GM12878 (cell line): Measurements from ENCODE around the gene MAST4. TPM values are rescaled to one million over a fixed set of nuclear protein-coding genes. Genes with fewer than 3 reads are reported as not detected.

Source experiments
- ATAC-seq: fragments of 200-7000 bp; cut with Tn5 transposase; 3 replicates; pipeline ENCODE4 v1.9.1; 2020; ENCODE audit warnings: mild to moderate bottlenecking, moderate library complexity
- BruUV-seq: library from RNA; stranded (reverse); fragments of 400-500 nt; replicated peaks from 2 replicates; lab custom pipeline; 2021; lab: Mats Ljungman, UMichigan
- CTCF ChIA-PET: fragments of 300-600 bp; sonication (Branson Sonifier 250); formaldehyde crosslinking; extraction: SDS; loops from one replicate; lab custom pipeline; 2021; ENCODE audit warnings: inconsistent platforms; lab: Yijun Ruan, JAX
- POLR2A ChIA-PET: fragments of 350-600 bp; formaldehyde crosslinking; extraction: SDS; loops from one replicate; lab custom pipeline; 2021; ENCODE audit warnings: inconsistent platforms; lab: Charles Lee
- RAD21 ChIA-PET: fragments of 300-600 bp; sonication (Branson Sonifier 250); formaldehyde crosslinking; loops from one replicate; lab custom pipeline; 2023; ENCODE audit warnings: antibody characterized with exemption; ENCODE audit not compliant: unreplicated experiment; lab: Charles Lee
- SMC1A ChIA-PET: fragments of 300-600 bp; sonication (Branson Sonifier 250); formaldehyde crosslinking; loops from one replicate; lab custom pipeline; 2023; ENCODE audit not compliant: unreplicated experiment, uncharacterized antibody; lab: Charles Lee
- DNase-seq: peaks from one replicate; pipeline ENCODE4 v3.0.0-alpha.2; 2011; ENCODE audit warnings: low read depth, low spot score
- FAIRE-seq: peaks from 3 replicates; lab custom pipeline; 2011; peaks lifted over from hg19 to GRCh38; lab: Jason Lieb, UNC
- H2AFZ ChIP-seq: 2 replicates; pipeline ENCODE4 v1.6.0; 2011; ENCODE audit warnings: low read depth, low read length, control low read depth; ENCODE audit not compliant: control insufficient read depth
- H3K27ac ChIP-seq: 2 replicates; pipeline ENCODE4 v1.5.1; 2011; ENCODE audit warnings: control low read depth; ENCODE audit not compliant: control insufficient read depth, insufficient read depth
- H3K27me3 ChIP-seq, 2 experiments: replicated peaks in 1 of 2; 2 replicates each; pipeline versions ENCODE4 v1.6.0 to v1.6.1; 2011; ENCODE audit warnings: low read length in 1 of 2; ENCODE audit not compliant: control insufficient read depth in 2 of 2, insufficient read depth in 2 of 2
- H3K36me3 ChIP-seq, 2 experiments: 2 replicates each; pipeline ENCODE4 v1.5.1; 2011; ENCODE audit warnings: low read length in 1 of 2; ENCODE audit not compliant: control insufficient read depth in 2 of 2, insufficient read depth in 2 of 2
- H3K4me1 ChIP-seq: 2 replicates; pipeline ENCODE4 v1.6.1; 2011; ENCODE audit warnings: mild to moderate bottlenecking, low read length, moderate library complexity, mixed read lengths; ENCODE audit not compliant: control insufficient read depth, insufficient read depth
- H3K4me2 ChIP-seq: 2 replicates; pipeline ENCODE4 v1.6.0; 2011; ENCODE audit warnings: control low read depth; ENCODE audit not compliant: control insufficient read depth, insufficient read depth
- H3K4me3 ChIP-seq: fragments of 200-600 bp; sonication (generic); 2 replicates; pipeline ENCODE4 v1.5.1; 2016
- H3K79me2 ChIP-seq: 2 replicates; pipeline ENCODE4 v1.6.0; 2011; ENCODE audit warnings: low read length; ENCODE audit not compliant: control insufficient read depth, insufficient read depth
- H3K9ac ChIP-seq: 2 replicates; pipeline ENCODE4 v1.8.0; 2011; ENCODE audit warnings: low read length, control low read depth, mixed read lengths; ENCODE audit not compliant: control insufficient read depth, insufficient read depth
- H3K9me3 ChIP-seq: replicated peaks from 3 replicates; pipeline ENCODE4 v1.5.1; 2011; ENCODE audit warnings: mild to moderate bottlenecking, low read length; ENCODE audit not compliant: control insufficient read depth, insufficient read depth
- H4K20me1 ChIP-seq: 2 replicates; pipeline ENCODE4 v1.6.0; 2011; ENCODE audit not compliant: control insufficient read depth, insufficient read depth
- ATF7 ChIP-seq: fragments of 450-650 bp; IDR thresholded peaks from 2 replicates; pipeline ENCODE4 v1.6.1; 2016; ENCODE audit warnings: low read depth, mild to moderate bottlenecking
- BMI1 ChIP-seq: fragments of 450-650 bp; IDR thresholded peaks from 2 replicates; pipeline ENCODE4 v1.6.1; 2016; ENCODE audit warnings: mild to moderate bottlenecking, moderate library complexity, borderline replicate concordance
- CBFB ChIP-seq: IDR thresholded peaks from 2 replicates; pipeline ENCODE4 v1.6.1; 2016; ENCODE audit warnings: antibody characterized with exemption, low read depth
- EGR1 ChIP-seq, 2 experiments: IDR thresholded peaks; 1 replicate in 1 of 2; 2 replicates in 1 of 2; pipeline ENCODE4 v1.6.1; 2011 to 2012; ENCODE audit warnings: low read depth in 2 of 2, low read length in 2 of 2, borderline replicate concordance in 1 of 2, mild to moderate bottlenecking in 1 of 2, moderate library complexity in 1 of 2
- ETV6 ChIP-seq, 2 experiments: fragments of 450-650 bp in 1 of 2; IDR thresholded peaks in 1 of 2; conservative IDR thresholded peaks in 1 of 2; 2 replicates each; pipeline ENCODE4 v1.6.1; 2014; ENCODE audit warnings: antibody characterized with exemption in 1 of 2, borderline replicate concordance in 1 of 2, low read depth in 1 of 2, mild to moderate bottlenecking in 1 of 2, moderate library complexity in 1 of 2
- FOXK2 ChIP-seq: fragments of 450-650 bp; IDR thresholded peaks from 2 replicates; pipeline ENCODE4 v1.6.1; 2017; ENCODE audit warnings: mild to moderate bottlenecking, moderate library complexity
- FOXM1 ChIP-seq: IDR thresholded peaks from 2 replicates; pipeline ENCODE4 v1.6.1; 2012; ENCODE audit warnings: low read depth, mild to moderate bottlenecking, inconsistent platforms, low read length, moderate library complexity
- HCFC1 ChIP-seq: fragments of 150-350 bp; IDR thresholded peaks from 2 replicates; pipeline ENCODE4 v1.6.1; 2014; ENCODE audit warnings: low read length
- KDM1A ChIP-seq: fragments of 200-600 bp; sonication (generic); IDR thresholded peaks from 2 replicates; pipeline ENCODE4 v1.6.1; 2016; ENCODE audit warnings: borderline replicate concordance
- NBN ChIP-seq: fragments of 450-650 bp; IDR thresholded peaks from 2 replicates; pipeline ENCODE4 v1.6.1; 2016
- NR2C2 ChIP-seq: IDR thresholded peaks from 2 replicates; pipeline ENCODE4 v1.6.1; 2011; ENCODE audit warnings: borderline replicate concordance, low read depth; ENCODE audit not compliant: control insufficient read depth, insufficient read length
- SKIL ChIP-seq: fragments of 450-650 bp; IDR thresholded peaks from 2 replicates; pipeline ENCODE4 v1.6.1; 2017; ENCODE audit warnings: mild to moderate bottlenecking, low read depth, inconsistent platforms; ENCODE audit not compliant: poor library complexity, severe bottlenecking
- WRNIP1 ChIP-seq: IDR thresholded peaks from 2 replicates; pipeline ENCODE4 v1.6.1; 2011; ENCODE audit warnings: low read depth, low read length, improper control_type of control experiment, borderline replicate concordance
- ZBED1 ChIP-seq: IDR thresholded peaks from 2 replicates; pipeline ENCODE4 v1.6.1; 2016; ENCODE audit warnings: borderline replicate concordance
- ZNF384 ChIP-seq: IDR thresholded peaks from 2 replicates; pipeline ENCODE4 v1.6.1; 2012; ENCODE audit warnings: low read depth, mild to moderate bottlenecking, low read length, improper control_type of control experiment, borderline replicate concordance
- WGBS: methylation state at CpG from one replicate; pipeline ENCODE4 v1.1.6; 2016; ENCODE audit warnings: low lambda C conversion rate; ENCODE audit not compliant: insufficient replicate concordance, insufficient coverage; ENCODE audit errors: missing lambda C conversion rate; 5-methylcytosine and 5-hydroxymethylcytosine counted together
- in situ Hi-C: fragments of 300-500 bp; cut with MboI; formaldehyde crosslinking; loops from 9 replicates; pipeline ENCODE4 v1.14.3; 2018; ENCODE audit warnings: mixed read lengths
- intact Hi-C: fragments of 100-400 bp; cut with micrococcal nuclease; formaldehyde crosslinking; loops from one replicate; pipeline ENCODE4 v1.14.2; 2022; ENCODE audit not compliant: unreplicated experiment
- polyA plus RNA-seq, 11 experiments: library from polyadenylated mRNA; depleted of rRNA in 4 of 11; unstranded in 6 of 11; stranded (reverse) in 5 of 11; fragments of >200 nt; fragmentation: Nextera tagmentation in 4 of 11; fragmentation: Illumina TruSeq in 1 of 11; extraction: Ambion mirVana in 4 of 11; extraction: Trizol in 1 of 11; gene quantifications; 1 replicate in 1 of 11; 2 replicates in 10 of 11; pipeline versions ENCODE4 v1.2.1 to v1.2.3, GENCODE V29; 2011 to 2016; ENCODE audit warnings: inconsistent platforms in 2 of 11, missing spikeins in 2 of 11, low read depth in 1 of 11
- total RNA-seq, 4 experiments: library from RNA; depleted of rRNA in 3 of 4; stranded (reverse); fragments of >200 nt in 3 of 4; fragmentation: Illumina TruSeq in 1 of 4; extraction: Trizol in 1 of 4; gene quantifications; 2 replicates each; pipeline versions ENCODE4 v1.2.1 to v1.2.3, GENCODE V29; 2013 to 2021
- TF ChIP-seq, protein P1 (sequence below): IDR thresholded peaks from 2 replicates; pipeline ENCODE4 v1.6.1; 2012; ENCODE audit warnings: low read depth, low read length, improper control_type of control experiment
- TF ChIP-seq, protein P2 (sequence below): IDR thresholded peaks from 2 replicates; pipeline ENCODE4 v1.6.1; 2011; ENCODE audit warnings: borderline replicate concordance, low read depth, mild to moderate bottlenecking, moderate library complexity, low read length; ENCODE audit not compliant: insufficient read depth, poor library complexity, severe bottlenecking

Gene MAST4
- total and polyA plus RNA-seq, 10 of the 15 experiments (the other 5 are each of a cell fraction or from before 2014, with no cell fraction given), result 0.02 to 1.6 (median 0.29) TPM; not detected in 1

DNA sequence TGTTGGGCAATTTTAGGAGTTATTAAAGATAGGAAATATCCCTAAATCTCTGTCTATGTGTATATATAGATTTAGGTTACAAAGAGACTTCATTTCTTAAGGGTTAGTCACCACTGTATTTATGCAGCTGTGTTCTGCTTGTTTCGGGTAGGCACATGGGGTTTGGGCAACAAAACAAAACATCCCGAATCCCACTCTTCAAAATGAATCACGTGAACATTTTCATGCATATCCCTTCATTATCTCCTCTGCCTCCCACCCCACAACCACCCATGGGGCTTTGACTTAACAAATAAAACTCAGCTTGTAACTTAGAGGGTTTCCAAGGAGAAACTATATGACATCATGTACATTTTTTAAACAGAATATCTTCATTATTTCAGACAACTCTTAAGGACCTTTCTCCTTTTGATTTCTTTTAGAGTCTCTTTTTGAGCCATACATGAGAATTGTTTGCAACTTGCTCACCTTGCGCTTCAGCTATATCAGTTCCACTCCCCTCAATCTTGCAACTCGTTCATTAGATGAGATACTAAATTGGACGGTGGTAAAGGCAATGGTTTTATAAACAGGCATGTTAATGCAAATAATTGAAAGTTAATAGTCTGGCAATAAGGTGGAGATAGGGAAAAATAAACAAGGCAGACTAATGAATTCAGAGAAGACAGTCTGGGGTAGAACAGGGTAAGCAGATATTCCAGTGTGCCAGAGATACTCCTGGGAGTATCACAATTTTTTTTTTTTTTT, 463.7 kb downstream of the MAST4 start:
- H3K27me3 ChIP-seq, result no peaks in the 10 kb centered on the region
- intact Hi-C loops (loop anchor here (10.0 kb wide), 1 partner anchor 145 kb away; no protein-coding TSS in a partner anchor), in situ Hi-C loops (no loop called here)
- H2AFZ ChIP-seq, result no peak overlapping the region
- H3K9me3 ChIP-seq, result no peaks in the 10 kb centered on the region
- no peak for FAIRE-seq
- no peaks in the 10 kb centered on the region for H3K36me3 ChIP-seq
- 35% methylated on average over 6 of the region's 6 CpGs for WGBS
- no peak overlapping the region for H3K4me2 ChIP-seq
- TF ChIP-seq SKIL (no peak), WRNIP1 (no peak), CBFB (no peak), EGR1 (IDR thresholded peaks at IDR 0.05; ENCODE audit: borderline replicate concordance in 1 of 2, low read depth in 2 of 2, low read length in 2 of 2) (no peak), FOXM1 (no peak), ZBED1 (no peak), ATF7 (no peak), ETV6 (conservative IDR thresholded peaks at IDR 0.05 in 1 of 2, IDR thresholded peaks at IDR 0.05 in 1 of 2; ENCODE audit: borderline replicate concordance in 1 of 2, low read depth in 1 of 2) (no peak), KDM1A (no peak), FOXK2 (no peak), ZNF384 (no peak), NR2C2 (no peak), NBN (no peak), BMI1 (no peak), HCFC1 (no peak)
- TF ChIP-seq, protein P1, sequence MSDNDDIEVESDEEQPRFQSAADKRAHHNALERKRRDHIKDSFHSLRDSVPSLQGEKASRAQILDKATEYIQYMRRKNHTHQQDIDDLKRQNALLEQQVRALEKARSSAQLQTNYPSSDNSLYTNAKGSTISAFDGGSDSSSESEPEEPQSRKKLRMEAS, result no peak
- TF ChIP-seq, protein P2, sequence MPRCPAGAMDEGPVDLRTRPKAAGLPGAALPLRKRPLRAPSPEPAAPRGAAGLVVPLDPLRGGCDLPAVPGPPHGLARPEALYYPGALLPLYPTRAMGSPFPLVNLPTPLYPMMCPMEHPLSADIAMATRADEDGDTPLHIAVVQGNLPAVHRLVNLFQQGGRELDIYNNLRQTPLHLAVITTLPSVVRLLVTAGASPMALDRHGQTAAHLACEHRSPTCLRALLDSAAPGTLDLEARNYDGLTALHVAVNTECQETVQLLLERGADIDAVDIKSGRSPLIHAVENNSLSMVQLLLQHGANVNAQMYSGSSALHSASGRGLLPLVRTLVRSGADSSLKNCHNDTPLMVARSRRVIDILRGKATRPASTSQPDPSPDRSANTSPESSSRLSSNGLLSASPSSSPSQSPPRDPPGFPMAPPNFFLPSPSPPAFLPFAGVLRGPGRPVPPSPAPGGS, result no peak
- RAD21 ChIA-PET, result no interaction called here
- H3K79me2 ChIP-seq, result no peaks in the 10 kb centered on the region
- no peaks in the 10 kb centered on the region for H4K20me1 ChIP-seq
- CTCF ChIA-PET, result interaction anchor here (0.6 kb wide), 1 partner anchor 19 kb away, joined by 3 read pairs; no protein-coding TSS in a partner anchor
- POLR2A ChIA-PET, result no interaction called here
- BruUV-seq, result no TSS peak
- SMC1A ChIA-PET, result no interaction called here
- DNase-seq, result no peak
- H3K4me1 ChIP-seq, result no peaks in the 10 kb centered on the region
- H3K4me3 ChIP-seq, result no peak overlapping the region
- H3K9ac ChIP-seq, result no peak overlapping the region
- H3K27ac ChIP-seq, result no peak overlapping the region
- no peak for ATAC-seq
